ENCODE results near the gene WDR4. TPM values are rescaled to one million over a fixed set of nuclear protein-coding genes. Genes with fewer than 3 reads are reported as not detected.

WDR4 gene
- total RNA-seq, 1 experiment from 2014 or later, result 42.6 TPM

DNA sequence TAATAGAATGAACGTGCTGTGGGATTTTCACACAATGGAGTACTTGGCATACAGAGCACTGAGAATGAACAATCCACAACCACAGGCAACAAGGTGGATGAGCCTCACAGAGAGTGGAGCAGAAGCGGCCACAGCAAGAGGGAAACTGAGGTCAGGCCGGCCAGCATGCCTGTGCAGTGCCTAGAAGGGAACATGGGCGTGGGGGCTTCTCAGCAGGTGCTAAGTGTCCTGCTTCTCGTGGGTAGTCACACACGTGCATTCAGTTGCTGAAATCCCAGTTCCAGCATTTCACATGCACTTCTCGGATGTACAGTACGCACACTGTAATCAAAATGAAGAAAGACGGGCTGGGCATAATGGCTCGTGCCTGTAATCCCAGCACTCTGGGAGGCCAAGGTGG lies 33.1 kb downstream of the WDR4 start:
- Mint-ChIP-seq H3K9me3 (no peaks in the 10 kb centered on the region), H3K36me3 (peaks cover 74% of the 10 kb centered on the region), H3K27me3 (ENCODE audit: low read depth) (no peaks in the 10 kb centered on the region), H3K4me3 (no peak overlapping the region), H3K27ac (peak overlapping the region; percentile 29; the same call in 1 of the 2 replicates), H3K4me1 (no peaks in the 10 kb centered on the region)
- ATAC-seq (no peak), DNase-seq (ENCODE audit: low spot score) (no peak)
- CTCF ChIA-PET, result no interaction called here
- TF ChIP-seq PRRX2 (CRISPR knock-in tag; IDR thresholded peaks at IDR 0.05) (no peak), RORB (CRISPR knock-in tag; IDR thresholded peaks at IDR 0.05) (no peak), FOXK1 (CRISPR knock-in tag; IDR thresholded peaks at IDR 0.05) (no peak), ZNF423 (CRISPR knock-in tag; IDR thresholded peaks at IDR 0.05) (no peak), TP53 (CRISPR knock-in tag; IDR thresholded peaks at IDR 0.05) (no peak), ZBTB21 (CRISPR knock-in tag; IDR thresholded peaks at IDR 0.05; ENCODE audit: borderline replicate concordance) (no peak), ZNF138 (CRISPR knock-in tag; conservative IDR thresholded peaks at IDR 0.05) (no peak), ZNF396 (CRISPR knock-in tag; IDR thresholded peaks at IDR 0.05; ENCODE audit: borderline replicate concordance) (no peak), ZNF416 (CRISPR knock-in tag; IDR thresholded peaks at IDR 0.05) (no peak)
- TF ChIP-seq, protein P1, sequence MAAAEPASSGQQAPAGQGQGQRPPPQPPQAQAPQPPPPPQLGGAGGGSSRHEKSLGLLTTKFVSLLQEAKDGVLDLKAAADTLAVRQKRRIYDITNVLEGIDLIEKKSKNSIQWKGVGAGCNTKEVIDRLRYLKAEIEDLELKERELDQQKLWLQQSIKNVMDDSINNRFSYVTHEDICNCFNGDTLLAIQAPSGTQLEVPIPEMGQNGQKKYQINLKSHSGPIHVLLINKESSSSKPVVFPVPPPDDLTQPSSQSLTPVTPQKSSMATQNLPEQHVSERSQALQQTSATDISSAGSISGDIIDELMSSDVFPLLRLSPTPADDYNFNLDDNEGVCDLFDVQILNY (CRISPR knock-in tag; IDR thresholded peaks at IDR 0.05), result no peak
- TF ChIP-seq, protein P2, sequence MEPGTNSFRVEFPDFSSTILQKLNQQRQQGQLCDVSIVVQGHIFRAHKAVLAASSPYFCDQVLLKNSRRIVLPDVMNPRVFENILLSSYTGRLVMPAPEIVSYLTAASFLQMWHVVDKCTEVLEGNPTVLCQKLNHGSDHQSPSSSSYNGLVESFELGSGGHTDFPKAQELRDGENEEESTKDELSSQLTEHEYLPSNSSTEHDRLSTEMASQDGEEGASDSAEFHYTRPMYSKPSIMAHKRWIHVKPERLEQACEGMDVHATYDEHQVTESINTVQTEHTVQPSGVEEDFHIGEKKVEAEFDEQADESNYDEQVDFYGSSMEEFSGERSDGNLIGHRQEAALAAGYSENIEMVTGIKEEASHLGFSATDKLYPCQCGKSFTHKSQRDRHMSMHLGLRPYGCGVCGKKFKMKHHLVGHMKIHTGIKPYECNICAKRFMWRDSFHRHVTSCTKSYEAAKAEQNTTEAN (CRISPR knock-in tag; IDR thresholded peaks at IDR 0.05), result no peak
- TF ChIP-seq, protein P3, sequence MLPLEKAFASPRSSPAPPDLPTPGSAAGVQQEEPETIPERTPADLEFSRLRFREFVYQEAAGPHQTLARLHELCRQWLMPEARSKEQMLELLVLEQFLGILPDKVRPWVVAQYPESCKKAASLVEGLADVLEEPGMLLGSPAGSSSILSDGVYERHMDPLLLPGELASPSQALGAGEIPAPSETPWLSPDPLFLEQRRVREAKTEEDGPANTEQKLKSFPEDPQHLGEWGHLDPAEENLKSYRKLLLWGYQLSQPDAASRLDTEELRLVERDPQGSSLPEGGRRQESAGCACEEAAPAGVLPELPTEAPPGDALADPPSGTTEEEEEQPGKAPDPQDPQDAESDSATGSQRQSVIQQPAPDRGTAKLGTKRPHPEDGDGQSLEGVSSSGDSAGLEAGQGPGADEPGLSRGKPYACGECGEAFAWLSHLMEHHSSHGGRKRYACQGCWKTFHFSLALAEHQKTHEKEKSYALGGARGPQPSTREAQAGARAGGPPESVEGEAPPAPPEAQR (CRISPR knock-in tag; IDR thresholded peaks at IDR 0.05), result no peak
- TF ChIP-seq, protein P4, sequence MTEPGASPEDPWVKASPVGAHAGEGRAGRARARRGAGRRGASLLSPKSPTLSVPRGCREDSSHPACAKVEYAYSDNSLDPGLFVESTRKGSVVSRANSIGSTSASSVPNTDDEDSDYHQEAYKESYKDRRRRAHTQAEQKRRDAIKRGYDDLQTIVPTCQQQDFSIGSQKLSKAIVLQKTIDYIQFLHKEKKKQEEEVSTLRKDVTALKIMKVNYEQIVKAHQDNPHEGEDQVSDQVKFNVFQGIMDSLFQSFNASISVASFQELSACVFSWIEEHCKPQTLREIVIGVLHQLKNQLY (CRISPR knock-in tag; IDR thresholded peaks at IDR 0.05), result no peak
- TF ChIP-seq, protein P5, sequence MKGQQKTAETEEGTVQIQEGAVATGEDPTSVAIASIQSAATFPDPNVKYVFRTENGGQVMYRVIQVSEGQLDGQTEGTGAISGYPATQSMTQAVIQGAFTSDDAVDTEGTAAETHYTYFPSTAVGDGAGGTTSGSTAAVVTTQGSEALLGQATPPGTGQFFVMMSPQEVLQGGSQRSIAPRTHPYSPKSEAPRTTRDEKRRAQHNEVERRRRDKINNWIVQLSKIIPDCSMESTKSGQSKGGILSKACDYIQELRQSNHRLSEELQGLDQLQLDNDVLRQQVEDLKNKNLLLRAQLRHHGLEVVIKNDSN (CRISPR knock-in tag; IDR thresholded peaks at IDR 0.05), result no peak
- TF ChIP-seq, protein P6, sequence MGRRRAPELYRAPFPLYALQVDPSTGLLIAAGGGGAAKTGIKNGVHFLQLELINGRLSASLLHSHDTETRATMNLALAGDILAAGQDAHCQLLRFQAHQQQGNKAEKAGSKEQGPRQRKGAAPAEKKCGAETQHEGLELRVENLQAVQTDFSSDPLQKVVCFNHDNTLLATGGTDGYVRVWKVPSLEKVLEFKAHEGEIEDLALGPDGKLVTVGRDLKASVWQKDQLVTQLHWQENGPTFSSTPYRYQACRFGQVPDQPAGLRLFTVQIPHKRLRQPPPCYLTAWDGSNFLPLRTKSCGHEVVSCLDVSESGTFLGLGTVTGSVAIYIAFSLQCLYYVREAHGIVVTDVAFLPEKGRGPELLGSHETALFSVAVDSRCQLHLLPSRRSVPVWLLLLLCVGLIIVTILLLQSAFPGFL (CRISPR knock-in tag; IDR thresholded peaks at IDR 0.05; ENCODE audit: borderline replicate concordance), result no peak
- TF ChIP-seq, protein P7, sequence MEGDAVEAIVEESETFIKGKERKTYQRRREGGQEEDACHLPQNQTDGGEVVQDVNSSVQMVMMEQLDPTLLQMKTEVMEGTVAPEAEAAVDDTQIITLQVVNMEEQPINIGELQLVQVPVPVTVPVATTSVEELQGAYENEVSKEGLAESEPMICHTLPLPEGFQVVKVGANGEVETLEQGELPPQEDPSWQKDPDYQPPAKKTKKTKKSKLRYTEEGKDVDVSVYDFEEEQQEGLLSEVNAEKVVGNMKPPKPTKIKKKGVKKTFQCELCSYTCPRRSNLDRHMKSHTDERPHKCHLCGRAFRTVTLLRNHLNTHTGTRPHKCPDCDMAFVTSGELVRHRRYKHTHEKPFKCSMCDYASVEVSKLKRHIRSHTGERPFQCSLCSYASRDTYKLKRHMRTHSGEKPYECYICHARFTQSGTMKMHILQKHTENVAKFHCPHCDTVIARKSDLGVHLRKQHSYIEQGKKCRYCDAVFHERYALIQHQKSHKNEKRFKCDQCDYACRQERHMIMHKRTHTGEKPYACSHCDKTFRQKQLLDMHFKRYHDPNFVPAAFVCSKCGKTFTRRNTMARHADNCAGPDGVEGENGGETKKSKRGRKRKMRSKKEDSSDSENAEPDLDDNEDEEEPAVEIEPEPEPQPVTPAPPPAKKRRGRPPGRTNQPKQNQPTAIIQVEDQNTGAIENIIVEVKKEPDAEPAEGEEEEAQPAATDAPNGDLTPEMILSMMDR (IDR thresholded peaks at IDR 0.05), result no peak
- TF ChIP-seq, protein P8, sequence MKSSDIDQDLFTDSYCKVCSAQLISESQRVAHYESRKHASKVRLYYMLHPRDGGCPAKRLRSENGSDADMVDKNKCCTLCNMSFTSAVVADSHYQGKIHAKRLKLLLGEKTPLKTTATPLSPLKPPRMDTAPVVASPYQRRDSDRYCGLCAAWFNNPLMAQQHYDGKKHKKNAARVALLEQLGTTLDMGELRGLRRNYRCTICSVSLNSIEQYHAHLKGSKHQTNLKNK (CRISPR knock-in tag; IDR thresholded peaks at IDR 0.05), result no peak
- POLR2A ChIA-PET, result no interaction called here
